Kidney (tissue), 14 donors: ENCODE measurements around the gene KRTAP1-1. TPM values are rescaled to one million over a fixed set of nuclear protein-coding genes. Genes with fewer than 3 reads are reported as not detected.

Experiments used
- DNase-seq, 5 donors: peaks; one replicate each; pipeline ENCODE4 v3.0.0-alpha.2; 2013 to 2020
- FAIRE-seq: peaks from 2 replicates; lab custom pipeline; 2012; peaks lifted over from hg19 to GRCh38; lab: Jason Lieb, UNC
- H3K27ac ChIP-seq, 2 donors: one replicate each; pipeline ENCODE4 v1.7.0; 2013; ENCODE audit warnings: low read depth in 2 of 2, low read length in 2 of 2, inconsistent platforms in 1 of 2
- H3K27me3 ChIP-seq: one replicate; pipeline ENCODE4 v1.7.1; 2013; ENCODE audit warnings: low read length, inconsistent platforms; ENCODE audit not compliant: control insufficient read depth, insufficient read depth
- H3K36me3 ChIP-seq, 3 donors: one replicate each; pipeline versions ENCODE4 v1.7.0 to v1.7.1; 2013; ENCODE audit warnings: low read length in 3 of 3, control low read depth in 1 of 3, inconsistent platforms in 1 of 3; ENCODE audit not compliant: insufficient read depth in 3 of 3, control insufficient read depth in 2 of 3
- H3K4me1 ChIP-seq, 3 donors: one replicate each; pipeline versions ENCODE4 v1.7.0 to v1.7.1; 2013; ENCODE audit warnings: low read length in 3 of 3, inconsistent platforms in 1 of 3, low read depth in 1 of 3; ENCODE audit not compliant: control insufficient read depth in 2 of 3, insufficient read depth in 2 of 3
- H3K4me3 ChIP-seq, 3 donors: one replicate each; pipeline versions ENCODE4 v1.7.0 to v1.8.1; 2013; ENCODE audit warnings: low read length in 3 of 3, control low read depth in 1 of 3, inconsistent platforms in 1 of 3
- H3K9ac ChIP-seq, 3 donors: one replicate each; pipeline versions ENCODE4 v1.7.0 to v1.7.1; 2013; ENCODE audit warnings: low read length in 3 of 3, control low read depth in 1 of 3, inconsistent platforms in 1 of 3
- H3K9me3 ChIP-seq, 3 donors: one replicate each; pipeline versions ENCODE4 v1.7.0 to v1.7.1; 2013; ENCODE audit warnings: low read length in 3 of 3, control low read depth in 1 of 3, inconsistent platforms in 1 of 3; ENCODE audit not compliant: control insufficient read depth in 2 of 3, insufficient read depth in 1 of 3
- CTCF ChIP-seq: IDR thresholded peaks from 3 replicates; pipeline ENCODE4 v1.5.1; 2012; ENCODE audit warnings: mild to moderate bottlenecking, moderate library complexity, borderline replicate concordance; ENCODE audit not compliant: insufficient read depth; ENCODE audit errors: extremely low read depth
- intact Hi-C: fragments of 100-400 bp; cut with DNase I; formaldehyde crosslinking; loops from one replicate; pipeline ENCODE4 v1.11.1; 2022
- polyA plus RNA-seq: library from polyadenylated mRNA; stranded (reverse); fragments of 350-450 nt; fragmentation: Illumina TruSeq; extraction: RNeasy Lipid Tissue Mini Kit (QIAGEN cat#74804); gene quantifications from one replicate; pipeline ENCODE4 v1.2.3, GENCODE V29; 2014; ENCODE audit warnings: low read depth, low replicate concordance; ENCODE audit not compliant: insufficient read depth
- total RNA-seq: library from RNA; stranded (reverse); fragmentation: NEBNext Ultra II Directional; extraction: Animal tissue kit (Norgen Biotek cat#: 25700); gene quantifications from one replicate; pipeline ENCODE4 v1.2.1, GENCODE V29; 2021
- donor health status: control.
- donor health status: control.
- donor health status: control.
- donor health status: control.
- donor health status: control.
- donor health status: DM: yes; HTN: yes; CAD: no.
- donor health status: Normal renal cell carcinoma (clear cell type).

Gene KRTAP1-1
- total and polyA plus RNA-seq, 2 donors from 2014 or later, result not detected

- Histone ChIP-seq H3K36me3 (no peaks in the 10 kb centered on the region), H3K9ac (no peak overlapping the region), H3K9me3 (no peaks in the 10 kb centered on the region), H3K27me3 (no peaks in the 10 kb centered on the region), H3K4me1 (no peaks in the 10 kb centered on the region), H3K4me3 (no peak overlapping the region), H3K27ac (no peak overlapping the region)
- intact Hi-C loops, result no loop called here
- no peak for TF ChIP-seq CTCF
- FAIRE-seq (no peak), DNase-seq (no peak)
Measured at GRCh38 chr17:40997361-40997760, 43.9 kb downstream of the KRTAP1-1 start.

- no peak overlapping the region for H3K4me3 ChIP-seq
- H3K9ac ChIP-seq, result no peak overlapping the region
- H3K27ac ChIP-seq, result no peak overlapping the region
- DNase-seq (no peak), FAIRE-seq (no peak)
- no peak for TF ChIP-seq CTCF
- H3K9me3 ChIP-seq, result no peaks in the 10 kb centered on the region
- H3K36me3 ChIP-seq, result no peaks in the 10 kb centered on the region
- no peaks in the 10 kb centered on the region for H3K27me3 ChIP-seq
- H3K4me1 ChIP-seq, result no peaks in the 10 kb centered on the region
- intact Hi-C loops, result no loop called here
Measured at GRCh38 chr17:40996829-40997228, 44.4 kb downstream of the KRTAP1-1 start.

GRCh38 chr17:40995116-40995515 lies 46.1 kb downstream of the KRTAP1-1 start:
- H3K4me1 ChIP-seq, result no peaks in the 10 kb centered on the region
- no peak for TF ChIP-seq CTCF
- no peak overlapping the region for H3K4me3 ChIP-seq
- FAIRE-seq (no peak), DNase-seq (no peak)
- H3K36me3 ChIP-seq, result no peaks in the 10 kb centered on the region
- intact Hi-C loops, result no loop called here
- no peak overlapping the region for H3K9ac ChIP-seq
- H3K27me3 ChIP-seq, result no peaks in the 10 kb centered on the region
- no peaks in the 10 kb centered on the region for H3K9me3 ChIP-seq
- H3K27ac ChIP-seq, result no peak overlapping the region

DNA sequence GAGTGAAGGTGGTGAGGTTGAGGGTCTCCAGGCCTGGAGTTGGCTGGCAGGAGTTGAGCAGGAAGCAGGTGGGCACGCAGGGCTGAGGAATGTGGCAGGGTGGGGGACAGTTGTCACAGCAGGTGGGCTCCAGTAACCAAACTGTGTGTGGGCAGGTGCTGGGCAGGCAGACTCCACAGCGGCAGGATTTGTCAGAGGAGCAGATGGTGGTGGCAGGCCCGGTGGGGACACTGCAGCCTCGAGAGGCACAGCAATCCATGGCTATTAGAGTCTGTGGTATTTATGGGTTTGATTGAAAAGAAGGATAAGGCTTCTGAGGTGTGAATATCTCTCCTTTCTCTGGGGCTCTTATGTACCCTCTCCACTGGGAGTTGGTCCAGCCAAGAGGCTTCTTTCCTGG lies 47.4 kb downstream of the KRTAP1-1 start, which contains the start of gene KRTAP3-3:
Gene KRTAP3-3, minus strand, starts transcription at position 326 of the 400 bp plus-strand sequence. Its CDS starts 67 bp downstream, at position 259.
- H3K9ac ChIP-seq, result no peak within 1 kb of the TSS
- FAIRE-seq, result no peak

More for the DNA sequence above, 47.4 kb downstream of the KRTAP1-1 start, which contains the start of gene KRTAP3-3:
- H3K27ac ChIP-seq, result no peak within 1 kb of the TSS
- H3K4me1 ChIP-seq, result no peaks in the 10 kb centered on the region
- H3K9me3 ChIP-seq, result no peaks in the 10 kb centered on the region
- H3K36me3 ChIP-seq, result no peaks in the 10 kb centered on the region
- no peaks in the 10 kb centered on the region for H3K27me3 ChIP-seq
- intact Hi-C loops, result no loop called here
- TF ChIP-seq CTCF, result no peak
- DNase-seq, result no peak
- H3K4me3 ChIP-seq, result no peak within 1 kb of the TSS
